Lung (tissue), 12 donors: ENCODE measurements around the gene PBX3. TPM values are rescaled to one million over a fixed set of nuclear protein-coding genes. Genes with fewer than 3 reads are reported as not detected.

Experiments
- ATAC-seq: fragments of 200-7000 bp; cut with Tn5 transposase; one replicate; pipeline ENCODE4 v1.9.1; 2020; ENCODE audit warnings: moderate number of reproducible peaks; ENCODE audit not compliant: insufficient read depth, low FRiP score
- DNase-seq, 3 donors: peaks; one replicate each; pipeline ENCODE4 v3.0.0-alpha.2; 2013 to 2017
- H3K27ac ChIP-seq, 2 donors: one replicate each; pipeline ENCODE4 v1.5.1; 2013; ENCODE audit warnings: mild to moderate bottlenecking in 2 of 2, moderate library complexity in 2 of 2, control low read depth in 1 of 2, inconsistent platforms in 1 of 2, low read depth in 1 of 2, low read length in 1 of 2
- H3K27me3 ChIP-seq, 3 donors: one replicate each; pipeline ENCODE4 v1.5.1; 2013; ENCODE audit warnings: low read length in 2 of 3; ENCODE audit not compliant: control insufficient read depth in 3 of 3, insufficient read depth in 3 of 3
- H3K36me3 ChIP-seq, 4 donors: one replicate each; pipeline ENCODE4 v1.5.1; 2013; ENCODE audit warnings: low read length in 4 of 4, mild to moderate bottlenecking in 1 of 4, moderate library complexity in 1 of 4; ENCODE audit not compliant: control insufficient read depth in 4 of 4, insufficient read depth in 4 of 4
- H3K4me1 ChIP-seq, 5 donors: one replicate each; pipeline ENCODE4 v1.5.1; 2013; ENCODE audit warnings: low read length in 5 of 5, mild to moderate bottlenecking in 2 of 5, moderate library complexity in 1 of 5; ENCODE audit not compliant: control insufficient read depth in 5 of 5, insufficient read depth in 5 of 5
- H3K4me3 ChIP-seq: one replicate; pipeline ENCODE4 v1.5.1; 2013; ENCODE audit warnings: mild to moderate bottlenecking, control low read depth, moderate library complexity
- H3K9ac ChIP-seq, 2 donors: one replicate each; pipeline ENCODE4 v1.5.1; 2013; ENCODE audit warnings: low read length in 2 of 2, control low read depth in 1 of 2; ENCODE audit not compliant: insufficient read depth in 1 of 2
- H3K9me3 ChIP-seq, 4 donors: one replicate each; pipeline ENCODE4 v1.5.1; 2013; ENCODE audit warnings: low read length in 3 of 4, mild to moderate bottlenecking in 1 of 4, moderate library complexity in 1 of 4; ENCODE audit not compliant: control insufficient read depth in 4 of 4, insufficient read depth in 3 of 4
- CTCF ChIP-seq: IDR thresholded peaks from 2 replicates; pipeline ENCODE4 v1.5.1; 2012; ENCODE audit warnings: mild to moderate bottlenecking; ENCODE audit errors: control extremely low read depth, extremely low read depth
- WGBS, 2 donors: extraction: QIAGEN DNeasy Blood & Tissue Kit; methylation state at CpG; one replicate each; pipeline ENCODE4 v1.1.7; 2013; 5-methylcytosine and 5-hydroxymethylcytosine counted together
- polyA plus RNA-seq, 2 donors: library from polyadenylated mRNA; stranded (reverse); fragments of 200-250 nt; gene quantifications; one replicate each; pipeline ENCODE4 v1.2.1, GENCODE V29; 2013
- total RNA-seq, 2 donors: library from RNA; depleted of rRNA in 1 of 2; stranded (reverse); fragments of >200 nt in 1 of 2; gene quantifications; one replicate each; pipeline ENCODE4 v1.2.1, GENCODE V29; 2014 to 2021
- donor health status: control.
- donor health status: control.
- donor health status: Bipolar disorder and iron deficiency.
- donor health status: healthy.
- donor health status: DM: yes; HTN: yes; CAD: no.

PBX3 gene
- total and polyA plus RNA-seq, 4 donors = 8.6 to 60.4 (median 26.4) TPM

- ATAC-seq = peak; percentile 0
- 21 to 27% methylated on average over 6 of the region's 6 CpGs for WGBS, 2 donors
These were observed 1.5 kb upstream of the PBX3 start for GRCh38 chr9:125745682-125746016.

GRCh38 chr9:125746017-125746773 lies 978 bp upstream of the PBX3 start:
- 0 to 1% methylated on average over 47 to 79 of the region's 79 CpGs for WGBS, 2 donors
- H3K27ac ChIP-seq = peak overlapping the region; percentile 86 to 96
- H3K9me3 ChIP-seq = no peaks in the 10 kb centered on the region
- H3K36me3 ChIP-seq = no peaks in the 10 kb centered on the region
- ATAC-seq (peak; percentile 94), DNase-seq (peak; percentile 94 to 97 (median 94))
- H3K27me3 ChIP-seq = no peaks in the 10 kb centered on the region
- no peak for TF ChIP-seq CTCF
- H3K4me1 ChIP-seq = peaks cover 0 to 31% (median 4%) of the 10 kb centered on the region in 5 donors
- peak overlapping the region; percentile 70 for H3K4me3 ChIP-seq
- H3K9ac ChIP-seq = no peak overlapping the region

More at GRCh38 chr9:125745682-125746016, 1.5 kb upstream of the PBX3 start:
- no peak for DNase-seq
- Histone ChIP-seq H3K27ac (peak overlapping the region; percentile 76 to 96), H3K9ac (no peak overlapping the region), H3K4me3 (peak overlapping the region; percentile 60), H3K36me3 (no peaks in the 10 kb centered on the region), H3K27me3 (no peaks in the 10 kb centered on the region), H3K9me3 (no peaks in the 10 kb centered on the region), H3K4me1 (peaks cover 0 to 29% (median 3%) of the 10 kb centered on the region in 5 donors)
- TF ChIP-seq CTCF = no peak

GRCh38 chr9:125746774-125747052 lies 460 bp upstream of the PBX3 start:
- Histone ChIP-seq H3K27me3 (no peaks in the 10 kb centered on the region), H3K9me3 (no peaks in the 10 kb centered on the region), H3K4me3 (peak overlapping the region; percentile 70), H3K4me1 (peaks cover 0 to 31% (median 4%) of the 10 kb centered on the region in 5 donors), H3K9ac (no peak overlapping the region), H3K27ac (peak overlapping the region; percentile 85 to 86), H3K36me3 (no peaks in the 10 kb centered on the region)
- 0% methylated on average over 8 to 46 of the region's 46 CpGs for WGBS, 2 donors
- no peak for TF ChIP-seq CTCF
- DNase-seq = no peak
- no peak for ATAC-seq
